Astrocyte of the cerebellum (primary cell): ENCODE results near the gene MVK.

ENCODE experiments used
- DNase-seq: peaks from one replicate; pipeline ENCODE4 v3.0.0-alpha.2; 2011; ENCODE audit warnings: low read depth
- H3K4me3 ChIP-seq: 2 replicates; pipeline ENCODE4 v1.5.1; 2011; ENCODE audit warnings: mild to moderate bottlenecking, low read depth, low read length, moderate library complexity
- in situ Hi-C: cut with HindIII; loops from 2 replicates; pipeline ENCODE4 v1.10.0; 2017; ENCODE audit warnings: low sequenced_read_pairs
- TF ChIP-seq, protein P1 (sequence below): IDR thresholded peaks from 2 replicates; pipeline ENCODE4 v1.5.1; 2012; ENCODE audit warnings: low read length, low read depth, moderate library complexity, mild to moderate bottlenecking; ENCODE audit errors: missing control alignments

Gene MVK

DNA sequence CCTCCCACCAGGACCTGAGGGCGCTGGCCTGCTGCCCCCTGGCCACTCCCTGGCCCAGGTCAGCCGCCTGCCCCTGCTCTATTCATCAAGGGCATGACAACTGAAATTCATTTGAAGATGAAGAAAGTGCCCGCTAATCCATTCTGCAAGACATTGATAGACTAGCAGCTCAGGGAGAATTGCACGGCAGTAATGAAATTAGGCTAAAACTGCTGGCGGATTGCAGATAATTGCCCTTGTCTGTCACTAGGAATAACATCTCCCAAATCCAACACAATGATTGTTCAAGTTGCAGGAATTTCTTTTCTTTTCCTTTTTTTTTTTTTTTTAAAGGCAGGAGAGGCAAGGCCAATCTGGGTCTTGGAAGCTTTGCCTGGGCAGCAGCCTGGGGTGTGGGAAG is 44.5 kb downstream of the MVK start:
- H3K4me3 ChIP-seq = no peak overlapping the region
- DNase-seq = no peak
- TF ChIP-seq, protein P1, sequence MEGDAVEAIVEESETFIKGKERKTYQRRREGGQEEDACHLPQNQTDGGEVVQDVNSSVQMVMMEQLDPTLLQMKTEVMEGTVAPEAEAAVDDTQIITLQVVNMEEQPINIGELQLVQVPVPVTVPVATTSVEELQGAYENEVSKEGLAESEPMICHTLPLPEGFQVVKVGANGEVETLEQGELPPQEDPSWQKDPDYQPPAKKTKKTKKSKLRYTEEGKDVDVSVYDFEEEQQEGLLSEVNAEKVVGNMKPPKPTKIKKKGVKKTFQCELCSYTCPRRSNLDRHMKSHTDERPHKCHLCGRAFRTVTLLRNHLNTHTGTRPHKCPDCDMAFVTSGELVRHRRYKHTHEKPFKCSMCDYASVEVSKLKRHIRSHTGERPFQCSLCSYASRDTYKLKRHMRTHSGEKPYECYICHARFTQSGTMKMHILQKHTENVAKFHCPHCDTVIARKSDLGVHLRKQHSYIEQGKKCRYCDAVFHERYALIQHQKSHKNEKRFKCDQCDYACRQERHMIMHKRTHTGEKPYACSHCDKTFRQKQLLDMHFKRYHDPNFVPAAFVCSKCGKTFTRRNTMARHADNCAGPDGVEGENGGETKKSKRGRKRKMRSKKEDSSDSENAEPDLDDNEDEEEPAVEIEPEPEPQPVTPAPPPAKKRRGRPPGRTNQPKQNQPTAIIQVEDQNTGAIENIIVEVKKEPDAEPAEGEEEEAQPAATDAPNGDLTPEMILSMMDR = no peak
- in situ Hi-C loops = no loop called here

DNA sequence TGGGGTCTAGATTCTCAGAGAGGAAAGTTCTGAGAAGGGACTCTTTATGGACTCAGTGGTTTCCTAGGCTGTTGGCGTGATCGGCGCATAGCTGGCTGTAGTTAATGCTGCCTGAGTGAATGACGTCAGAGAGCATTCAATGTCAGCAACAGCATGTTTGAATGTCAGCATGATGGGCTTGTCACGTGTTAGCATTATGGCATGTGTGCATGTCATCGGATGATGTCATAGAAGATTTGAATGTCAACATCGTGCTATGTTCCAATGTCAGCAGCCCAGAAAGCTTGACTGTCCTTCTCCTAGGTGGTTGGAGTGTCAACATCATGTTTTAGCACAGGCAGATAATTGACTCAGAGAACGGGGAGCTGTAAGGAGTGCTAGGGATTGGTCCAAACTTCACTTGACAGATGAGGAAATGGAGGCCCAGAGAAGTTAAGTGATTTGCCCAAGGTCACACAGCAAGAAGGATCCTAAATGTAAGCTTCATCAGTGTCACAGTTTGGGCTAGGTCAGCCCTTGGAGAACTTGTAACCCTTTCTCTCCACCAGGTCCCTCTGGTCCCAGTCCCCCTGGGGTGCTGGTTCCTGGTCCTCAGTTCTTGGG is 45.5 kb downstream of the MVK start:
- TF ChIP-seq, protein P1 = no peak
- DNase-seq = no peak
- H3K4me3 ChIP-seq = no peak overlapping the region
- in situ Hi-C loops = no loop called here

DNA sequence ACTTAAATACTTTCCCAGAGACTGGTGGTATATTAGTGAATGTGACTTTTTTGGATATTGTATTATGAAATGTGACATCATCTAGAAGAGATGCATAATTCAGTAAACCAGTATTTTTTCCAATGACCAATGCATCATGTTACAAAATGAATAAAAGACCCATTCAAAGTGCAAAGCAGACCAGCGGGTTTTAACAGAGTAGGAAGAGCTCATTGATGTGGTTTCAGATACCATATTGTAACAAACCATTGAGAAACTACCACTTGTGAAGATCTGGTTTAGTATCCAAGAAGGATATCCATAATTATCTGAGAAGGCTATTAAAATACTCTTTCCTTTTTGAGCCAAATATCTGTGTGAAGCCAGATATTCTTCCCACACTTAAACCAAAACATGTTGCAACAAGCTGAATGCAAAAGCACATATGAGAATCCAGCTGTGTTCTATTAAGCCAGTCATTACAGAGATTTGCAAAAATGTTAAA is 47.7 kb downstream of the MVK start:
- TF ChIP-seq, protein P1 = no peak
- no peak for DNase-seq
- in situ Hi-C loops = no loop called here
- H3K4me3 ChIP-seq = no peak overlapping the region

DNA sequence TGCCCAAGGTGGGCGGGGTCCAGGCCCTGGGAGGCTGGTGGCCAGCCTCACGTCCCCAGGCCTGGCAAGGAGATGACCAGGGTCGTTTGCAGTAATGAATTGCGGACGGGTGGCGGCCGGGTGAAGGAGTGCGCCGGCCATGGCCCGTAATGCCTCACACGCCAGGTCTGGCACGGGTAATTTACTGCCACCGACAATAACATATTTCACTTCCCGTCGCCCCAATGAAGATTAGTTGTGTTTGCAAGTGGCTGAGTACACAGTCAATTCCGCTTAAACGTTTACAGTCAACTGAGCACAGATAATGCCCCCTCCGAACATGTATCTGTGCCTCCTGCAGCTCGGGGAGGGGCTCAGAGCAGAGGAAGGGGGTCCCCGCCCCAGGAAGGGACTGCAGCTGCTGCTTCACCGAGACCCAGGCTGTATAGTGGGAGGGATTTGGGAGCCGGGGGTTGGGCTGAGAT is 48.3 kb downstream of the MVK start:
- no peak overlapping the region for H3K4me3 ChIP-seq
- DNase-seq = no peak
- in situ Hi-C loops = no loop called here
- TF ChIP-seq, protein P1 = no peak

DNA sequence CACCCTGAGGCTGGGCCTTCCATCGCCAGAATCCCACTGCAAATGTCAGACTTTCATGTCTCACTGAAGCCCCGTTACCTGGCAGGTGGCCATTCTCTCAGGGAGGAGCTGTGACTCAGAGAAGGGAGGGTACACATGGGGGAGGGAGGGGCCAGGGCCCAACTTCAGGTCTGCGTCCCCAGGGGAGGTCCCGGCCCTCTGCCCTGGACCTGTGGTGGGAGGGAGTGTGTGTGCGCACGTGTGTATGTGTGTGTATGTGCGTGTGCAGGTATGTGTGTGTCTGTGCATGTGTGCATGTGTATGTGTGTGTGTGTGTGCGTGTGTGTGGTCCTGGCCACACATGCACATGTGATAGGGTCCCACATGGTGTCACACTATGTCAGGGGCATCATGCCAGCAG is 50.9 kb downstream of the MVK start:
- TF ChIP-seq, protein P1 = no peak
- no peak overlapping the region for H3K4me3 ChIP-seq
- in situ Hi-C loops = no loop called here
- no peak for DNase-seq

DNA sequence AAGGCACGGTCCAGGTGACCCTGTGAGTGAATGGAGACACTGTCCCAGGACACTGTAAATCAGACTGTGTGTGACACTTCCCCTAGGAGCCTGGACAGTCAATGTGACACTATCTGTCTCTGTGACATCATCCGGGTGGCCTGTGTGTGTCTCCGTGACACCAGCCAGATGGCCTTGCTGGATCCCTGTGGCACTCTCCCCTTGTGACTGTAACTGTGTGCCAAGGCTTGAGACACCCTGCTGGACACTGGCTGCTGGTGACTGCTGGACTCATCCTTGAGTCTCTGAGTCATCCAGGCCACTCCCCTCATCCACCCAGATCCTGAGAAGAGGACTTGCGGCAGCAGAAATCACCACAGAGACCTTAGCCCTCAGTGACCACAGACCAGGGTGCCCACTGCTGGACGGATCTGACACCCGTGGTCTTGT is 51.6 kb downstream of the MVK start:
- no peak overlapping the region for H3K4me3 ChIP-seq
- in situ Hi-C loops = no loop called here
- DNase-seq = no peak
- TF ChIP-seq, protein P1 = no peak
